Mucosa of descending colon (tissue), 3 donors: Measurements from ENCODE around the gene FN1. TPM values are rescaled to one million over a fixed set of nuclear protein-coding genes. Genes with fewer than 3 reads are reported as not detected.

Source experiments
- ATAC-seq: fragments of 200-7000 bp; cut with Tn5 transposase; one replicate; pipeline ENCODE4 v1.9.1; 2020; ENCODE audit warnings: mild to moderate bottlenecking, moderate library complexity
- DNase-seq, 3 donors: peaks; one replicate each; pipeline ENCODE4 v3.0.0-alpha.2; 2020
- H3K36me3 ChIP-seq: fragments of 200-600 bp; one replicate; pipeline ENCODE4 v1.8.0; 2021; ENCODE audit warnings: low read depth, mild to moderate bottlenecking
- H3K4me1 ChIP-seq: fragments of 200-600 bp; one replicate; pipeline ENCODE4 v1.8.0; 2021; ENCODE audit warnings: low read depth, mild to moderate bottlenecking
- H3K4me3 ChIP-seq: fragments of 200-600 bp; one replicate; pipeline ENCODE4 v1.8.0; 2021; ENCODE audit warnings: mild to moderate bottlenecking
- H3K9me3 ChIP-seq: fragments of 200-600 bp; one replicate; pipeline ENCODE4 v1.8.0; 2021; ENCODE audit warnings: mild to moderate bottlenecking
- intact Hi-C, 2 donors: fragments of 100-400 bp; cut with DNase I in 1 of 2; cut with micrococcal nuclease in 1 of 2; formaldehyde crosslinking; loops; one replicate each; pipeline versions ENCODE4 v1.11.0 to v1.11.1; 2022; cut with DNase I, micrococcal nuclease
- total RNA-seq, 3 donors: library from RNA; stranded (reverse); fragmentation: NEBNext Ultra II Directional in 2 of 3; extraction: Animal tissue kit (Norgen Biotek cat#: 25700) in 2 of 3; gene quantifications; one replicate each; pipeline versions ENCODE4 v1.2.1 to v1.2.4, GENCODE V29; 2021 to 2023
- TF ChIP-seq, protein P1 (sequence below): fragments of 200-600 bp; IDR thresholded peaks from one replicate; pipeline ENCODE4 v1.8.0; 2022; ENCODE audit warnings: antibody characterized with exemption, mild to moderate bottlenecking
- donor health status: DM: no; HTN: no; CAD: no; lungs with moderate emphysema.
- donor health status: DM: no; HTN: no; CAD: no.
- donor health status: DM: no; HTN: yes; CAD: no.

The FN1 gene
- total RNA-seq, 3 donors from 2014 or later = 30.3 to 1,060 (median 208) TPM

GRCh38 chr2:215347878-215348277 is 88.0 kb downstream of the FN1 start:
- ATAC-seq = no peak

DNA sequence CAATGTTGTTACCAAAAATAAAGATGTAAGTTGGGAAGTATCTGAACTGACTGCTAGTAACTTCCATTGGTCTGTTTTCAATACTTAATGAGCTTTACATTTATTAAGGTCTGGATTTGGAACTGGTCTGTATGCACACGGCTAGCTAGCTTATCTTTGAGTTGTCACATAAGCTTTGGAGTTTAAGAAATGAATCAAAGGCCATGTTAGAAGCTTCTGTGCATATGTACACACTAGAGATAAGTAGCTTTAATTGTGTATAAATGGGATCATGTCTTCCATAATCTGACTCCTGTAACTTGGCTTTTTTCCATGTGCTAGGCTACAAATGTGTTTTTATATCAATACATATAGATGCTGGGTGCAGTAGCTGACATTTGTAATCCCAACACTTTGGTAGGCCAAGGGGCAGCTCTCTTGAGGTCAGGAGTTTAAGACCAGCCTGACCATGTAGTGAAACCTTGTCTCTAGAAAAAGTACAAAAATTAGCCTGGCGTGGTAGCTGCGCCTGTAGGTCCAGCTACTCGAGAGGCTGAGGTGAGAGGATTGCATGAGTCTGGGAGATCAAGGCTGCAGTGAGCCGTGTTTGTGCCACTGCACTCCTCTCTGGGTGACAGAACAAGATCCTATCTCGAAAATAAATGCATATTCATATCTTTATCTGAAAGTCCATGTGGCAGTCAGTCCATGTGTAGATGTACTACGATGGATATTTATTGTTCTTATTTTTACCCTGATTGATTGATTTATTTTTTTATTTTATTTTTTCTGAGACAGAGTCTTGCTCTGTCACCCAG is 96.8 kb downstream of the FN1 start:
- intact Hi-C loops = no loop called here
- TF ChIP-seq, protein P1, sequence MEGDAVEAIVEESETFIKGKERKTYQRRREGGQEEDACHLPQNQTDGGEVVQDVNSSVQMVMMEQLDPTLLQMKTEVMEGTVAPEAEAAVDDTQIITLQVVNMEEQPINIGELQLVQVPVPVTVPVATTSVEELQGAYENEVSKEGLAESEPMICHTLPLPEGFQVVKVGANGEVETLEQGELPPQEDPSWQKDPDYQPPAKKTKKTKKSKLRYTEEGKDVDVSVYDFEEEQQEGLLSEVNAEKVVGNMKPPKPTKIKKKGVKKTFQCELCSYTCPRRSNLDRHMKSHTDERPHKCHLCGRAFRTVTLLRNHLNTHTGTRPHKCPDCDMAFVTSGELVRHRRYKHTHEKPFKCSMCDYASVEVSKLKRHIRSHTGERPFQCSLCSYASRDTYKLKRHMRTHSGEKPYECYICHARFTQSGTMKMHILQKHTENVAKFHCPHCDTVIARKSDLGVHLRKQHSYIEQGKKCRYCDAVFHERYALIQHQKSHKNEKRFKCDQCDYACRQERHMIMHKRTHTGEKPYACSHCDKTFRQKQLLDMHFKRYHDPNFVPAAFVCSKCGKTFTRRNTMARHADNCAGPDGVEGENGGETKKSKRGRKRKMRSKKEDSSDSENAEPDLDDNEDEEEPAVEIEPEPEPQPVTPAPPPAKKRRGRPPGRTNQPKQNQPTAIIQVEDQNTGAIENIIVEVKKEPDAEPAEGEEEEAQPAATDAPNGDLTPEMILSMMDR = no peak
- DNase-seq = no peak
- Histone ChIP-seq H3K4me1 (no peaks in the 10 kb centered on the region), H3K9me3 (no peaks in the 10 kb centered on the region), H3K4me3 (no peak overlapping the region), H3K36me3 (no peaks in the 10 kb centered on the region)
- no peak for ATAC-seq

More at GRCh38 chr2:215347878-215348277, 88.0 kb downstream of the FN1 start:
- TF ChIP-seq, protein P1 = no peak
- no peaks in the 10 kb centered on the region for H3K9me3 ChIP-seq
- H3K4me3 ChIP-seq = no peak overlapping the region
- DNase-seq = no peak
- no peaks in the 10 kb centered on the region for H3K36me3 ChIP-seq
- H3K4me1 ChIP-seq = no peaks in the 10 kb centered on the region
- intact Hi-C loops = no loop called here

DNA sequence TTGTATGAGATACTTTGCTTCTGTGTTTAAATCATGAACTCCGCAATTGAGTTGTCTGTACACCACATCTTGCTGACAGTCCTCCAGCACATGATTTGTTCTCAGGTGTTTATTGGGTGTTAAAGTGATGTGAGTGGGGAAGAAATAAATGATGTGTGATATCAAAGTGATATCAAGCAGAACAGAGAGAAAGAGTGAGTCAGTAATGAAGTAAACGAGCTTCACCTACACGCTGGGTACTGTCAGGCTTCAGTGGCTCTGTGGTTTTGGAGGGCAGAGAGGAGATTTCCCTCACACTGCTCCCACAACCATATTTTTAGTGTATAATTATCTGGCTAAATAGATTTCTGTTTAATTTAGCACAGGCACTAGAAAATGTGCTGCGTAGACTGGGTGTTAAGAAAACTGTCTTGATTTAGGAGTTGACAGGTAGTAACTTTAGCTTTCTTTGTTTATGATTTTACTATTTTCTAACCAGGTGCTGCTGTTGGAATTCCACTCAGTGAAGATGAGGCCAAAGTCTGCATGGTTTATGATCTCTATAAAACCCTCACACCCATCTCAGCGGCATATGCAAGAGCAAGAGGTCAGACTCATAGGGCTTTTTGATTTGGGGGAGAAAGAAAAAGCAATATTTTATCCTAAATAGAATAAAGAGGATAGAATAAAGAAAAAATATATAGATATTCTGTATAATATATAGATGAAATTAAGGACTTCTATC is 102.8 kb downstream of the FN1 start:
- intact Hi-C loops = no loop called here
- TF ChIP-seq, protein P1 = no peak
- Histone ChIP-seq H3K4me1 (peaks cover 9% of the 10 kb centered on the region), H3K4me3 (no peak overlapping the region), H3K9me3 (no peaks in the 10 kb centered on the region), H3K36me3 (no peaks in the 10 kb centered on the region)
- ATAC-seq (peak; percentile 98), DNase-seq (peak in 1 of 3 donors; percentile 72)

DNA sequence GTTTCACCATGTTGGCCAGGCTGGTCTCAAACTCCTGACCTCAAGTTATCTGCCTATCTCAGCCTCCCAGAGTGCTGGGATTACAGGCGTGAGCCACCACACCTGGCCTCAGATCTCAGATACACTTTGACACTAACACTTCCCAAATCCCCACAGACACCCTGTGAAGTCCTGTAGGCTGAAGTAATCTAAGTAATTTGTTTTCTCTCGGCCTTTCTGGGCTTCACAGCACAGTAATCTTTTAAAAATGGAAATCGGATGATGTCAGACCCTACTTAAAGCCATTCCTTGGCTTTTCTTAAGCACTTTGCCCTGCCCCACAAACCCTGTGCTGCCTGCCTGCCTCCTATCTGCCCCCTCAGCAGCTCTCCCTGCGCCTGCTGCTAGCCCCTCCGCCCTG is 107.8 kb downstream of the FN1 start:
- no peaks in the 10 kb centered on the region for H3K9me3 ChIP-seq
- no peak overlapping the region for H3K4me3 ChIP-seq
- DNase-seq (no peak), ATAC-seq (no peak)
- no peaks in the 10 kb centered on the region for H3K36me3 ChIP-seq
- H3K4me1 ChIP-seq = peaks cover 5% of the 10 kb centered on the region
- TF ChIP-seq, protein P1 = no peak
- intact Hi-C loops = no loop called here

DNA sequence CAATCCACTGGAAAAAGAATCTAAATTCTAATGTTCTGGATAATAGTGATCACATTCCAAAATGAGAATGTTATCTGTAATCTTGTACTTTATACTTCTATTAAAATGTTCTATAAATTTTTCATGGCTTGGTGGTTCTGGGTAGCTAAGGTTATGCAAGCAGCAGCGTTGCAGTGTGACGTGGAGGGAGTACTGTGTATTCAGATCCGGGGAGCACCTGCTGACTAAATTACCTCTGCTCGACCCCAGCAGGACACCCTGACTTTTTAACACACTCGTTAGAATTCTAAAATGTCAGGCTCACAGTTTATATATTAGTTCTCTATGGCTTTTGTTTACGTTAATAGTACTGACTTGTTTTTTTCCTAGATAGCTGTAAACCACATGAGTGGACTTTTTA is 111.1 kb downstream of the FN1 start:
- TF ChIP-seq, protein P1 = no peak
- Histone ChIP-seq H3K36me3 (no peaks in the 10 kb centered on the region), H3K9me3 (no peaks in the 10 kb centered on the region), H3K4me3 (no peak overlapping the region), H3K4me1 (no peaks in the 10 kb centered on the region)
- ATAC-seq (no peak), DNase-seq (no peak)
- intact Hi-C loops = no loop called here
